HUES64 (cell line): ENCODE results near the gene SEC14L1.
A peak's percentile ranks its signal among the peaks of the same experiment; 100 is the strongest.
"Not testable (repeated sequence)": the region's sequence is repeated elsewhere in the genome, so short reads cannot be mapped to it uniquely, and the experiment has no call there.

Experiments
- H3K27ac ChIP-seq: 2 replicates; pipeline ENCODE4 v1.7.0; 2013; ENCODE audit warnings: low read depth, low read length, inconsistent platforms
- H3K27me3 ChIP-seq: 2 replicates; pipeline ENCODE4 v1.6.1; 2013; ENCODE audit warnings: mild to moderate bottlenecking, low read length; ENCODE audit not compliant: insufficient read depth
- H3K36me3 ChIP-seq: 2 replicates; pipeline ENCODE4 v1.6.1; 2013; ENCODE audit warnings: mild to moderate bottlenecking, low read length; ENCODE audit not compliant: insufficient read depth
- H3K4me1 ChIP-seq: 2 replicates; pipeline ENCODE4 v1.6.1; 2013; ENCODE audit warnings: mild to moderate bottlenecking, low read length, moderate library complexity; ENCODE audit not compliant: insufficient read depth
- H3K4me3 ChIP-seq: 2 replicates; pipeline ENCODE4 v1.5.1; 2013; ENCODE audit warnings: mild to moderate bottlenecking, low read length, moderate library complexity
- H3K9ac ChIP-seq: 2 replicates; pipeline ENCODE4 v1.6.1; 2013; ENCODE audit warnings: mild to moderate bottlenecking, low read depth, low read length
- H3K9me3 ChIP-seq: 2 replicates; pipeline ENCODE4 v1.6.1; 2013; ENCODE audit warnings: low read depth, low read length; ENCODE audit not compliant: insufficient read depth
- WGBS: fragments of 150-250, 120-280 bp; methylation state at CpG from one replicate; pipeline ENCODE4 v1.1.7; 2013; ENCODE audit warnings: missing lambda C conversion rate; 5-methylcytosine and 5-hydroxymethylcytosine counted together

Gene SEC14L1

DNA sequence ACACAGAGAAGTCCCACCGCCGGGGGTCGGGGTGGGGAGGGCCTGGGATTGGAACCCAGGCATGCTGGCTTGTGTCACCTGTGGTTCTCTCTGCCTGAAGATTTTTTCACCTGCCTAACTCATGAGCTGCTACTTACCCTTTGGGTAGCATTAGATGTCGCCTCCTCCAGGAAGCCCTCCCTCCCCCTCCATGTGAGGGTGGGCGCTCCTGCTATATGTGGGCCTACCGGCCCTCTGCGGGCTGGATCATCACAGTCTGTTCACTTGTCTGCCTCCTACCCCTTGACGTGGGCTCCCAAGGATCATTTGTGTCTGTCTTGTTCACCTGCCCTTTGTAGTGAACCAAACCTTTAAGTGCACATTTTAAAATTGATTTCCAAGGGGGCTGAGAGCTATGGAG lies 106.8 kb downstream of the SEC14L1 start:
- Histone ChIP-seq H3K9ac (no peak overlapping the region), H3K27me3 (peaks cover 17% of the 10 kb centered on the region), H3K9me3 (no peaks in the 10 kb centered on the region), H3K36me3 (no peaks in the 10 kb centered on the region), H3K4me1 (no peaks in the 10 kb centered on the region), H3K27ac (no peak overlapping the region), H3K4me3 (peak overlapping the region; percentile 74)
- WGBS: 65% methylated on average over 8 of the region's 8 CpGs

DNA sequence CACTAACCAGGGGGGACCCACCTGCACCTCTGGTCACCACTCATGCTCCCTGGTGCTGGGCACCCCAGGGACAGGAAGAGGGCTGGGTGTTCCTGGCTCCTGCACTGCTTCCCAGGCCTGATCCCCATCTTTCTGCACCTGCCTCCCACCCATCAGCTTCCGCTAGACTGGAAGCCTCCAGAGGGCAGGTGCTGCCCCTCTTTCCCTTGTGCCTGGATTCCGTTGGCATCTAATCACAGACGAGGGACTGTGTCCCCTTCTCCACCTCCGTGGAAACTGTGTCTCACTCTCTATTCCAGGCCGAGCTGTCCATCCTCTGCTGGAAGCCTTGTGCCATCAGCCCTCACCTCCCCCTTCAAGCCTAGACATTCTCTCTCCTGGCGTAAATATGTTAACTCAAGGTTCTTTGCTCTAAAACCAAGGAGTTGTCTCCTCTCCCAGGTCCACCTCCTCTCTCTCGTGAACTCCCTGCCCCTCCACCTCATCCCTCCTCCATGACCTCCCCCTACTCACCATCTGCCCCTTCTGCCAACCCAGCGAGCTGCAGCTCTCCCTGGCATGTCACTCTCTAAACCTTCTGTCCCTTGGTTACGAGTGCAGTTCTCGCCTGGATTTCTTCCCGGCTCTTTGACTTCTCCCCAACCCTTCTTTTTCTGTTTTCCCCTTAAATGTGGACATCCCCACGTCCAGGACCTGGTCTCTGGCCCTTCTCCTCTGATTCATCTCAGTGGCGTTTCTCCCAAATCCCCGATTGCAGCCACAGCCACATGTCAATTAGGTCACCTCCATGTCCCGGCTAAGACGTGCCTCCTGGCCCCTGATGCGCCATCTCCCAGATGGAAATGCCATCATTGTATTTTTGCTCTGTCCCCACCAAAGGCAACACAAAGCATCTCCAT lies 107.7 kb downstream of the SEC14L1 start:
- WGBS: 88% methylated on average over 17 of the region's 17 CpGs

GRCh38 chr17:77251622-77252183 lies 110.9 kb downstream of the SEC14L1 start:
- Histone ChIP-seq H3K4me3 (no peak overlapping the region), H3K4me1 (peaks cover 5% of the 10 kb centered on the region; the same call in 1 of the 2 replicates), H3K27me3 (peaks cover 17% of the 10 kb centered on the region), H3K27ac (no peak overlapping the region), H3K9me3 (no peaks in the 10 kb centered on the region), H3K36me3 (no peaks in the 10 kb centered on the region), H3K9ac (no peak overlapping the region)
- WGBS: 96% methylated on average over 4 of the region's 4 CpGs

More for the DNA sequence above, 107.7 kb downstream of the SEC14L1 start:
- Histone ChIP-seq H3K9ac (no peak overlapping the region), H3K27ac (no peak overlapping the region), H3K4me1 (no peaks in the 10 kb centered on the region; the same call in 1 of the 2 replicates), H3K4me3 (no peak overlapping the region), H3K27me3 (peaks cover 17% of the 10 kb centered on the region), H3K9me3 (no peaks in the 10 kb centered on the region), H3K36me3 (no peaks in the 10 kb centered on the region)

- not testable (repeated sequence) for H3K9me3 ChIP-seq, H3K9ac ChIP-seq, H3K4me3 ChIP-seq, H3K36me3 ChIP-seq, H3K27ac ChIP-seq, H3K4me1 ChIP-seq
- WGBS: 75% methylated on average over 7 of the region's 7 CpGs
- peaks cover 14% of the 10 kb centered on the region for H3K27me3 ChIP-seq
Observed at GRCh38 chr17:77252306-77252705, 111.5 kb downstream of the SEC14L1 start.

DNA sequence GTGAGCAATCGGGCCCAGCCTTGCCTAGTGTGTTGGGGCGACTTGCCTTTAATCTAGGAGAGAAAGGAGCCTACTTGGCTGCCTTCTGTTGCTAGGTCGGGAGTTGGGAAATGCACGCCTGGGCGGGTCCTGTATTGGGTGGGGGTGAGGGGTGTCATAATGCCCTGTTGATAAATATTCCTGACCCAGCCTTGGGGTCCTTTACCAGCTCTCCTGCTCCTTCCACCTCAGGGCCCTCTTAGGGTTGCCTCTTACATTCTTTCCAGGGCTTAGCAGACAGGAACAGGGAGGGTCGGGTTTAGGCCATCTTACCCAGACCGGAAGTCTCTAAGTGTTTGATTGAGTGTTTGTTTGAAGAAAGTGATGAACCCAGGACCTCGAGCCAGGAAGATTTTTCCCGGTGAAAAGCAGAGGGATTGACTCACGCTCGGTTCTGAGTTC lies 112.9 kb downstream of the SEC14L1 start:
- H3K36me3 ChIP-seq: no peaks in the 10 kb centered on the region
- H3K4me1 ChIP-seq: peaks cover 5% of the 10 kb centered on the region; the same call in 1 of the 2 replicates
- no peak overlapping the region; the same call in 1 of the 2 replicates for H3K9ac ChIP-seq
- H3K27me3 ChIP-seq: peaks cover 1% of the 10 kb centered on the region
- H3K27ac ChIP-seq: no peak overlapping the region
- no peak overlapping the region for H3K4me3 ChIP-seq
- no peaks in the 10 kb centered on the region for H3K9me3 ChIP-seq
- WGBS: 78% methylated on average over 11 of the region's 11 CpGs

GRCh38 chr17:77254951-77255825 lies 114.4 kb downstream of the SEC14L1 start:
- Histone ChIP-seq H3K27ac (no peak overlapping the region), H3K4me1 (peaks cover 5% of the 10 kb centered on the region; the same call in 1 of the 2 replicates), H3K4me3 (no peak overlapping the region), H3K9me3 (no peaks in the 10 kb centered on the region), H3K27me3 (no peaks in the 10 kb centered on the region), H3K9ac (no peak overlapping the region; the same call in 1 of the 2 replicates), H3K36me3 (no peaks in the 10 kb centered on the region)
- 53% methylated on average over 25 of the region's 25 CpGs for WGBS

DNA sequence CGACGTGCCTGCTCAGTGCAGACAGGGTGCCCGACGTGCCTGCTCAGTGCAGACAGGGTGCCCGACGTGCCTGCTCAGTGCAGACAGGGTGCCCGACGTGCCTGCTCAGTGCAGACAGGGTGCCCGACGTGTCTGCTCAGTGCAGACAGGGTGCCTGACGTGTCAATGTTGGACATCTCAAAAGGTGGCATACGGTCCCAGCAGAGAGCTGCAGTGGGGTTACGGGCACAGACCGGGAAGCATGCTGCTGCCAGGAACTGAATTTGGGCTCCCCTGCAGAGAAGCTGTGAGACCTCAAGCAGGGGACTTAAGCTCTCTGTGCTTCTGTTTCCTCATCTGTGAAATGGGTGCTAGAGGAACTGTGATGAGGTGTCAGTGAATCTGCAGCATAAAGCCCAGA lies 115.2 kb downstream of the SEC14L1 start:
- H3K27ac ChIP-seq, H3K27me3 ChIP-seq, H3K4me3 ChIP-seq, H3K9ac ChIP-seq, H3K9me3 ChIP-seq, H3K36me3 ChIP-seq, H3K4me1 ChIP-seq: not testable (repeated sequence)
- WGBS: 90% methylated on average over 14 of the region's 14 CpGs

DNA sequence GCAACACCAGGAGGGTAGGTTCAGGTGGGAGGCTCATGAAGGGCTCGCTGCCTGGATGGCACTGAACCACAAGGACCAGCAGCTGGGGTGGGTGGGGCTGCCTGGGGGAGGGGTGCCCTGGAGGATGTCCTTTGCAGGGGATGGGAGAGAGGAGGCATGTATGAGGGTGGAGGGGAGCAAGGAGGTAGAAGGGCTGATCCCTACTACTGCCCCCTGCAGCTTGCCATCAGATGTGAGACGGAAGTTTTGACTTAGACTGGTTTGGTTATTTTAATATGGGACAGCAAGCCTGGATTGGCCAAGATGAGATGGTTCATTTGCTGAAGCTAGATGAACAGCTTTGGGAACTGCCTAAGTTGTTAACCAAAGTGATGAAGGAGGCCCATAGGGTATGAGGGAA lies 115.9 kb downstream of the SEC14L1 start:
- 80% methylated on average over 2 of the region's 2 CpGs for WGBS
- no peaks in the 10 kb centered on the region for H3K27me3 ChIP-seq
- H3K27ac ChIP-seq: no peak overlapping the region
- peaks cover 5% of the 10 kb centered on the region; the same call in 1 of the 2 replicates for H3K4me1 ChIP-seq
- no peak overlapping the region for H3K9ac ChIP-seq
- no peaks in the 10 kb centered on the region for H3K9me3 ChIP-seq
- no peaks in the 10 kb centered on the region for H3K36me3 ChIP-seq
- no peak overlapping the region for H3K4me3 ChIP-seq

- no peaks in the 10 kb centered on the region for H3K36me3 ChIP-seq
- peaks cover 5% of the 10 kb centered on the region; the same call in 1 of the 2 replicates for H3K4me1 ChIP-seq
- no peaks in the 10 kb centered on the region for H3K27me3 ChIP-seq
- no peak overlapping the region for H3K4me3 ChIP-seq
- WGBS: 100% methylated on average over 1 of the region's 1 CpG
- no peak overlapping the region for H3K9ac ChIP-seq
- no peak overlapping the region for H3K27ac ChIP-seq
- H3K9me3 ChIP-seq: no peaks in the 10 kb centered on the region
Observed at GRCh38 chr17:77257169-77257568, 116.4 kb downstream of the SEC14L1 start.

GRCh38 chr17:77257596-77258458 lies 117.1 kb downstream of the SEC14L1 start:
- Histone ChIP-seq H3K36me3 (no peaks in the 10 kb centered on the region), H3K27me3 (no peaks in the 10 kb centered on the region), H3K4me1 (peaks cover 5% of the 10 kb centered on the region; the same call in 1 of the 2 replicates), H3K4me3 (no peak overlapping the region), H3K27ac (no peak overlapping the region), H3K9ac (no peak overlapping the region), H3K9me3 (no peaks in the 10 kb centered on the region)
- WGBS: 93% methylated on average over 27 of the region's 27 CpGs
